Measurements from ENCODE around the gene MTARC1.

MTARC1 gene

GRCh38 chr1:220759147-220759546, 27.6 kb upstream of the MTARC1 start:
- H3K27ac Mint-ChIP-seq = no peak overlapping the region
- H3K36me3 Mint-ChIP-seq (ENCODE audit: low read depth) = no peaks in the 10 kb centered on the region
- H3K27me3 Mint-ChIP-seq (ENCODE audit: low read depth) = peaks cover 9% of the 10 kb centered on the region
- H3K4me1 Mint-ChIP-seq (ENCODE audit: low read depth) = no peaks in the 10 kb centered on the region
- no peaks in the 10 kb centered on the region for H3K9me3 Mint-ChIP-seq
- H3K4me3 Mint-ChIP-seq = no peak overlapping the region

- H3K4me3 Mint-ChIP-seq = no peak overlapping the region
- no peak overlapping the region for H3K27ac Mint-ChIP-seq
- H3K4me1 Mint-ChIP-seq (ENCODE audit: low read depth) = no peaks in the 10 kb centered on the region
- peaks cover 9% of the 10 kb centered on the region for H3K27me3 Mint-ChIP-seq (ENCODE audit: low read depth)
- H3K36me3 Mint-ChIP-seq (ENCODE audit: low read depth) = no peaks in the 10 kb centered on the region
- no peaks in the 10 kb centered on the region for H3K9me3 Mint-ChIP-seq
Measured at GRCh38 chr1:220761688-220762427, 24.9 kb upstream of the MTARC1 start.

GRCh38 chr1:220764757-220765156, 22.0 kb upstream of the MTARC1 start:
- Mint-ChIP-seq H3K36me3 (ENCODE audit: low read depth) (no peaks in the 10 kb centered on the region), H3K4me3 (no peak overlapping the region), H3K27me3 (ENCODE audit: low read depth) (peaks cover 4% of the 10 kb centered on the region), H3K9me3 (no peaks in the 10 kb centered on the region), H3K27ac (no peak overlapping the region), H3K4me1 (ENCODE audit: low read depth) (no peaks in the 10 kb centered on the region)

- no peaks in the 10 kb centered on the region for H3K36me3 Mint-ChIP-seq (ENCODE audit: low read depth)
- no peaks in the 10 kb centered on the region for H3K27me3 Mint-ChIP-seq (ENCODE audit: low read depth)
- no peak overlapping the region for H3K4me3 Mint-ChIP-seq
- no peak overlapping the region for H3K27ac Mint-ChIP-seq
- no peaks in the 10 kb centered on the region for H3K4me1 Mint-ChIP-seq (ENCODE audit: low read depth)
- no peaks in the 10 kb centered on the region for H3K9me3 Mint-ChIP-seq
Measured at GRCh38 chr1:220767312-220768125, 19.2 kb upstream of the MTARC1 start.

- Mint-ChIP-seq H3K4me1 (ENCODE audit: low read depth) (no peaks in the 10 kb centered on the region), H3K36me3 (ENCODE audit: low read depth) (no peaks in the 10 kb centered on the region), H3K27me3 (ENCODE audit: low read depth) (no peaks in the 10 kb centered on the region), H3K4me3 (no peak overlapping the region), H3K9me3 (no peaks in the 10 kb centered on the region), H3K27ac (no peak overlapping the region)
Measured at GRCh38 chr1:220768126-220768601, 18.5 kb upstream of the MTARC1 start.

GRCh38 chr1:220769205-220769604, 17.5 kb upstream of the MTARC1 start:
- Mint-ChIP-seq H3K36me3 (ENCODE audit: low read depth) (no peaks in the 10 kb centered on the region), H3K4me1 (ENCODE audit: low read depth) (no peaks in the 10 kb centered on the region), H3K27ac (no peak overlapping the region), H3K27me3 (ENCODE audit: low read depth) (no peaks in the 10 kb centered on the region), H3K4me3 (no peak overlapping the region), H3K9me3 (no peaks in the 10 kb centered on the region)

- Mint-ChIP-seq H3K27ac (no peak overlapping the region), H3K27me3 (ENCODE audit: low read depth) (no peaks in the 10 kb centered on the region), H3K4me1 (ENCODE audit: low read depth) (no peaks in the 10 kb centered on the region), H3K9me3 (no peaks in the 10 kb centered on the region), H3K4me3 (no peak overlapping the region), H3K36me3 (ENCODE audit: low read depth) (no peaks in the 10 kb centered on the region)
Measured at GRCh38 chr1:220770245-220770913, 16.3 kb upstream of the MTARC1 start.

GRCh38 chr1:220772846-220773245, 13.9 kb upstream of the MTARC1 start:
- Mint-ChIP-seq H3K27ac (no peak overlapping the region), H3K27me3 (ENCODE audit: low read depth) (no peaks in the 10 kb centered on the region), H3K9me3 (no peaks in the 10 kb centered on the region), H3K4me3 (no peak overlapping the region), H3K4me1 (ENCODE audit: low read depth) (no peaks in the 10 kb centered on the region), H3K36me3 (ENCODE audit: low read depth) (no peaks in the 10 kb centered on the region)

- H3K4me1 Mint-ChIP-seq (ENCODE audit: low read depth) = no peaks in the 10 kb centered on the region
- no peaks in the 10 kb centered on the region for H3K27me3 Mint-ChIP-seq (ENCODE audit: low read depth)
- no peaks in the 10 kb centered on the region for H3K9me3 Mint-ChIP-seq
- no peak overlapping the region for H3K4me3 Mint-ChIP-seq
- no peak overlapping the region for H3K27ac Mint-ChIP-seq
- no peaks in the 10 kb centered on the region for H3K36me3 Mint-ChIP-seq (ENCODE audit: low read depth)
Measured at GRCh38 chr1:220775240-220775853, 11.4 kb upstream of the MTARC1 start.

- H3K27ac Mint-ChIP-seq = no peak overlapping the region
- no peaks in the 10 kb centered on the region for H3K27me3 Mint-ChIP-seq (ENCODE audit: low read depth)
- H3K9me3 Mint-ChIP-seq = no peaks in the 10 kb centered on the region
- no peaks in the 10 kb centered on the region for H3K36me3 Mint-ChIP-seq (ENCODE audit: low read depth)
- H3K4me3 Mint-ChIP-seq = no peak overlapping the region
- no peaks in the 10 kb centered on the region for H3K4me1 Mint-ChIP-seq (ENCODE audit: low read depth)
Measured at GRCh38 chr1:220776254-220776653, 10.5 kb upstream of the MTARC1 start.

GRCh38 chr1:220776720-220777326, 9.9 kb upstream of the MTARC1 start:
- Mint-ChIP-seq H3K27ac (no peak overlapping the region), H3K4me1 (ENCODE audit: low read depth) (no peaks in the 10 kb centered on the region), H3K4me3 (no peak overlapping the region), H3K9me3 (no peaks in the 10 kb centered on the region), H3K27me3 (ENCODE audit: low read depth) (peaks cover 4% of the 10 kb centered on the region), H3K36me3 (ENCODE audit: low read depth) (no peaks in the 10 kb centered on the region)

- Mint-ChIP-seq H3K36me3 (ENCODE audit: low read depth) (no peaks in the 10 kb centered on the region), H3K27ac (no peak overlapping the region), H3K4me3 (no peak overlapping the region), H3K27me3 (ENCODE audit: low read depth) (peaks cover 57% of the 10 kb centered on the region), H3K4me1 (ENCODE audit: low read depth) (no peaks in the 10 kb centered on the region), H3K9me3 (no peaks in the 10 kb centered on the region)
Measured at GRCh38 chr1:220783453-220783852, 3.3 kb upstream of the MTARC1 start.

GRCh38 chr1:220784751-220785150, 2.0 kb upstream of the MTARC1 start:
- H3K36me3 Mint-ChIP-seq (ENCODE audit: low read depth) = no peaks in the 10 kb centered on the region
- no peaks in the 10 kb centered on the region for H3K9me3 Mint-ChIP-seq
- H3K27ac Mint-ChIP-seq = no peak overlapping the region
- no peaks in the 10 kb centered on the region for H3K4me1 Mint-ChIP-seq (ENCODE audit: low read depth)
- H3K27me3 Mint-ChIP-seq (ENCODE audit: low read depth) = peaks cover 62% of the 10 kb centered on the region
- no peak overlapping the region for H3K4me3 Mint-ChIP-seq

Measured in T-helper 1 cell treated with Interleukin-12 subunit alpha and Interleukin-12 subunit beta and Interleukin-4 antibody, amounts not matched to agents 30 μg/mL and 1 μg/mL, for 36 hours (primary cell).